ENCODE data around the gene IL36RN.
"Not testable (repeated sequence)": the region's sequence is repeated elsewhere in the genome, so short reads cannot be mapped to it uniquely, and the experiment has no call there.

IL36RN gene

DNA sequence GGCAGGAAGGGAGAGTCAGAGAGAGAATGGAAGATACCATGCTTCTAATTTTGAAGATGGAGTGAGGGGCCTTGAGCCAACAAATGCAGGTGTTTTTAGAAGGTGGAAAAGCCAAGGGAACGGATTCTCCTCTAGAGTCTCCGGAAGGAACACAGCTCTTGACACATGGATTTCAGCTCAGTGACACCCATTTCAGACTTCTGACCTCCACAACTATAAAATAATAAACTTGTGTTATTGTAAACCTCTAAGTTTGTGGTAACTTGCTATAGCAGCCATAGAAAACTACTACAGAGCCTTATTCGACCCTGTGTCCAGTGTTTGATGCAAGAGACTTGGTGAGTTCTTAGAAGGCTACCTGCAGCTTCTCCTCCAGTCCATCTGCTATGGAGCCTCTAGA lies 16.6 kb downstream of the IL36RN start:
- DNase-seq: no peak

DNA sequence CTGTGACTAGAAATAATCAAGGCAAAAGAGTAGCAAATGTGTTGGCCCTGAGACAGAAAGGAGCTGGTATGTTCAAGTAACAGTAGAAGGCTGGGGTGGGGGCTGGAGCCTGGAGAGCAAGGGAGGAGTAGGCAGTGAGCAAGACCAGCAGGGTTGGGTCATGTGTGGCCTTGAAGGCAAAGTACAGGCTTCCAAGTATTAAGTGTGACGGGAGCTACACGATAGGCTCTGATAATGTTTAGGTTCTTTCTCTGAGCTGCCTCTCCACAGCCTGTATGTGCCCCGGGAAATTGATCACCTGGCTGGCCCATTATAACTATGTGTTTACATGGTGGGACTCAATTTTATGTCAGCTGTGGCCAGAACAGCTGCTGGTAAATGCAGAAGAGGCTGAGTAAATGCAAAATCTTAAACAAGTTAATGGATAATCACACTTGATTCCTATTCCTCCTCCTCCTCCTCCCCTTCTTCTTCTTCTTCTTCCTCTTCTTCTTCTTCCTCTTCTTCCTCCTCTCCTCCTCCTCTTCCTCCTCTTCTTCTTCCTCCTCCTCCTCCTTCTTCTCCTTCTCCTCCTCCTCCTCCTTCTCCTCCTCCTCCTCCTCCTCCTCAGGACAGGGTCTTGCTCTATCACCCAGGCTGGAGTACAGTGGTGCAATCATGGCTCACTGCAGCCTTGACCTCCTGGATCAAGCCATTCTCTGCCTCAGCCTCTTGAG lies 18.1 kb downstream of the IL36RN start:
- DNase-seq: no peak

DNA sequence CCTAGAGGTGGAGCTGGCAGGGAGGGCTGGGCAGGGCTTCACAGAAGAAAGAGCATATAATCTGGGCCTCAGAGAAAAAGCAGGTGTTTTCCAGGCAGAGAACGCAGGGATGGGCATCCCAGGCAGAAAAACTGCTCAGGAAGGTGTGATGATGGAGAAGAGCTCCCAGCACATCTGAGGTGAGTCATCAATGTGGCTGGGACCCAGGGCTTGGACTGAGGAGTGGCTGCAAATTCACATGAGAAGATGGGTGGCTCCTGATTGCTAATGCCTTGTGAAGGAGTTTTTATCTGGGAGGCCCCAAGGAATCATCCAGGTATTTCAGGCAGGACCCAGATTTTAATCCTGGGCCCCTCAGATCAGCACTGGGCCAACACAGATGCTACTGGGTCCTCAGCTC lies 18.9 kb downstream of the IL36RN start:
- no peak for DNase-seq

DNA sequence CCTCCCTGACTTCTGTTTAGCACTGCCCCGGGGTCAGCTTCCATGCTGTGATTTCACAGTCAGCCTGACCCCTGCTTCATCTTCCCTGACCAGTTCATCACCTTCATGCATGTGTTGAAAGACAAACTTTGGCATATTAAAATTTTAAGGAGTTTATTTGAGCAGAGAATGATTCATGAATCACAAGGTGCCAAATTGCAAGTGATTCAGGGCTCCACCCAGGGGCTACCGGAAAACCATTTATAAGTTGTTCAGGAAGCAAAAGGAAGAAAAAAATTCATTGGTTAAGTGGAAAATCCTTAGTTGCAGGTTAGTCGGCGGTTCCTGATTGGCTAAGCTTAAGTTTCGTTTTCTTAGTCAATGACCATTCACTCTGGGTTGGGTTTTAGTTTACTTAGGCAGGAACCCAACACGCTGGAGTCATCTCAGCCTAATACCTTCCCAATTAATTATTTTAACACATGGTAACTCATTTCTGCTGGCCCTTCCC lies 19.4 kb downstream of the IL36RN start:
- no peak for DNase-seq

DNA sequence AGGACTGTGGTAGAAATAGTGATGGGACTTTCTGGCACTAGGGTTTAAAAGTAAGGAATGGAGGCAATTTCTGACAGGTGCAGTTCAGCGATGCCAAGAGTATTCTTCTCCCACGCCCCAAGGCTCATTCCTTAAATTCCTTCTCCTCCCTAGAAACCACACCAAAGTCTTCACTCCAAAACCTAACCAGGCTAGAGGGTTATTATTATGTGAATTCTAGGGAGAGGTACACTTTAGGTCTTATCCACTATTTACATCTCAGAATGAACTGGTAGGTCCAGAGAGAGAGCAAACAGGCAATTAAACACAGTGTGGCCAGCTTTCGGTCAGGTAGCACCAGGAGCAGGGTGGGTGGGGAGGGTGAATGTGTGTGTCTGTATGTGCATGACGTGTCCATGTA lies 20.1 kb downstream of the IL36RN start:
- no peak for DNase-seq

DNA sequence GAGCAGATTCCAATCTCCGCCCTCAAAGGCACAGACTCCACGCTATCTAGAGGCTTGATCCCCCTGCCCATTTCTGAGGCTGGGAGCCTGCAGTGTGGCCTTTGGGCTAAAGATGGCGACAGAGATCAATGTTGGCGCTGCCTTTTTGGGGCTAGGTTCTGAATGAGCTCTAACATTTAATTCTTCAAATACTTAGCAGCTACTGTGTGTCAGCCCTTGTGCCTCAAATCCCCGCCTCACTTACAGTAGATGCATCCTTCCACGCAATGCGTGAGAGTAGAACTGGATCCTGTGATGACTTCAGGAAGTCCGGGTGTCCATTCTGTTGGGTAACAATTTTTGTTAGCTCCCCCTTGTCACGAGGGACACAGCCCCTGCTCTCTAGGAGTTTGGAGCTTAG lies 21.1 kb downstream of the IL36RN start:
- DNase-seq: peak; percentile 33

DNA sequence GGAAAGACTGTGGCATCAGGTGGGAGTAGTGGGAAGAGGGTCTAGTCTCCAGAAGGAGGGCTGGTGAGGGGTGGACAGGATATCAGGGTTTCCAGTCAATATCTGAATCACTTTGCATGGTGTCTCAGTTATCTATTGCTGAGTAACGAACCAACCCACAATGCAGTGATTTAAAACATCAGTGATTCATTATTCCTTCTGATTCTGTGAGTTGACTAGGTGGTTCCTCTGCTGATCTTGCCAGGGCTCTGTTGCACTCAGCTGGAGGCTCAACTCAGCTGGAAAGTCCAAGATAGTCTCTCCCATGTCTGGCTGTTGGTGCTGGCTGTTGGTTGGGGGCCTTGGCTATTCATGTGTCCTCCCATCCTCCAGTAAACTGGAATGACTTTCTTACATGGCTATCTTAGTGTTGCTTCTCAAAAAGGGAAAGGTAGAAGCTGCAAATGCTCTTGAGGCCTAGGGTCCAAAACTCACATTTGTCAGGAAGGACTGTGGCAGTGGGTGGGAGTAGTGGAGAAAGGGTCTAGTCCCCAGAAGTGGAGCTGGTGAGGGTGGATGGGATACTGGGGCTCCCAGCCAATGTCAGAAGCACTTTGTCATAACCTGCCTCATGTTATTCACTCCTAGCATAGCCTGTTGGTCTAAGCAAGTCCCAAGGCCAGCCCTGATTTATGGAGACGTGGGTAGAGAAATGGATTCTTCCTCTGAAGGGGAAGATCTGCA lies 22.7 kb downstream of the IL36RN start:
- no peak for DNase-seq

DNA sequence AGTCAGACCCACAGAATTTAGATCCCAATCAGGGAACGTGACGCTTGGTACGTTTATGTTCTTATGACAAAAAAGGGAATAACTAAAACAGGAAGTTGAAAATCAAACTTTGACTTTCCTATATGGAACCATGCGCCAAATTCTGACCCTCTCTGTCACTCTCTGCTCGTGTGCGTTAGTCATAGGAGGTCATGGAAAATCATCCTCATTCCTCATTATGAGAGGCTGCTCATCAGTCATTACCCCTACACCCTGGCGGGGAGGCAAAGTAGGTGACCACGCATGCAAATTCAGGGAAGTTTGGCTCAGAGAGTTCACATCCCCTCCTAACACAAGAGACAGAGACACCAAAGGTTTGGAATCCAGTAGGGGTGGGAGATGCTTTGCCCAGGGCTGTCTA lies 24.3 kb downstream of the IL36RN start:
- no peak for DNase-seq

DNA sequence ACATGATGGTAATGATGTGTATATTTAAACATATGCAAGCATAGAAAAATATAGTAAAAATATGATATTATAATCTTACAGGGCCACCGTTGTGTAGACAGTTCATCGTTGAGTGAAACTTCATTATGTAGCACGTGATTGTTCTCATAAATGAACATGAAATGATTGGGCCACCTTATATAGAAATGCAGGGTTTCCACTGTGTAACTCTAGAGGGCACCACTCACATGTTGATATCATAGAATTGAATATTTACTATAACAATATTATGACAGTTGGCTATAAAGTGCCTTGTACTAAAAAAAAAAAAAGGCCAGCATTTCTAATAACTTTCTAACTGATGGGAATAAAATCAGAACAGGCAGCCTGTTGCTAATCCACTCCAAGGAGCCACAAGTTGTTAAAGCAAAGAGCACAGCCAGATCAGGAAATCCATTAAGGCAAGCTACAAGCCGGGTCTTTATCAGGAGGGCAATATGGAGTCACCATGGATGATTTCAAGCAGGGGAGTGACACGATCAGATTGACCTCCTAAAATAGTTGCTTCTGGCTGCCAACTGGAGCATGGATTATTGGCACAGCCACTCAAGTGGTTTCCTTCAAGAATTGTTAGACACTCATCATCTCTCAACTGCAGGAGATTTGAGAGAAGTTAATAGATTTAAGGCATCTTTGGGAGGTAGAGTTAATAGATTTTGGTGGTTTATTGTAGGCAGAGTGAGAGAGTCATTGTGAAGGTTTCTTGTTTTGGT lies 25.4 kb downstream of the IL36RN start:
- peak; percentile 26 for DNase-seq

DNA sequence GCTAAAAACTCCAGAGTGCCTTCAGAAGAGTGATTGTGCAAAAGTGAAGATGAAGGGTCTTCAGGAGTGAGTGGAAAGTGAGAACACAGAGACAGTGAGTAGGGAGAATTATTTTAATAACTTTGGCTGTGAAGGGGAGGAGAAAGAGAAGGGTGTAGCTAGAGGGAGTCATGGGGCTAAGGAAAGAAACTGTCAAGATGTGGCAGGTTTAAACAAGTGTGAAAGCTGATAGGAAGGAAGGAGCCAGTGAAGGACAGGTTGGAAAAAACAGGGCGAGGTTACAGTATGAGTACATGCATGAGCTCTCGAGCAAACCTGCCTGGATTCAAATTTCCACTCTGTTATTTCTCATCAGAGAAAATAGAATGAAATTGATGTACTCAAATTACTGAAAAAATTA lies 26.5 kb downstream of the IL36RN start:
- no peak for DNase-seq

DNA sequence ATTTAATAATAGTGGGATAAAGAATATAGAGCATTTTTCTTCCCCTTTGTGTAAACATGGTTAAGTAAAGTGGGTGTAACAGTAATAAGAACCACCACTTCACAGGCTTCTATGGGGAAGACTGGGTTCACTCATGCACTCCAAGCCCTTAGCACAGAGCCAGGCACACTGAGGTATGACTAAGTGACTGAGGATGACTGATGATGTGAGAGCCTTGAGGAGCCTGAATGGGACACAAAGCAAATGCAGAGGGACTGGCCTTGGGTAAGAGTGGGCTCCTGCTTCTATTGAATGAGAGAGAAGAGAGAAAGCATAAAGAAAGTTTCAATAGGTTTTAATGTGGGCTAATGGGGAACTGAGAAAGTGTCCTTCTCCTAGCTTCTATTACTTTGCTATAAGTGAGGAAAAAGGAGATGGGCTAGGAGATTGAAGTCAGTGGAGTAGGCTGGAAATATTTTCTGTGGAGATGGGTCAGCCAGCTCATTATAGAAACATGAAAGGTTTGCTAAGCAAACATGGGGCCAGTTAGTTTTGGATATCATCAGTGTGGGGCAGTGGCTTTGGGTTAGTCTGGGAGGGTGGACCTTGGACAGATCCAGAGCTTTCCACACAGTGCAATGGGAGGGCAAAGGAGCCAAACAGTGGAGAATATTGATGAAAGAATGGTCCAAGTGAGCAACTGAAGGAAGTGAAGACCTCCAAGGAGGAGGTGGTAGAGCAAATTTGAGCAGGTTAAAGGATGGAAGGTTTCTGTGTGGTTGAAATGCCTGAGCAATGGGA lies 29.4 kb downstream of the IL36RN start:
- no peak for DNase-seq

DNA sequence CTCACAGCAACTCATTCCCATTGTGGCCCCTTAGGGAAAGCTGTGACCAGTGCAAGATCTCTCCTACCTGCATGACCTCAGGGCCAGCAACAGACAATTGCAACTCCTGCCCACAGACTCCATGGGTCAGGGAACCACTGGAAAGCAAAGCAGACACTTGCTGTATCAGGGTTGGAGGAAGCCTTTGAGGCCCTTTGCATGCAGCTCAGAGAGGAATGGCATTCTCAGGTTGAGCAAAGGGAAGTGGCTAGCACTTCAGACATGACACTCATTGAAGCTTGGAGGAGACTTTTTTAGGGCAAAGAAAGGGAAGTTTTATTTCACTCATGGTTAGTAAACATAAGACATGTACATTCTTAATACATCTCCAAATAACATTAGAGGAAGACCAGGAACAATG lies 30.9 kb downstream of the IL36RN start:
- no peak for DNase-seq

DNA sequence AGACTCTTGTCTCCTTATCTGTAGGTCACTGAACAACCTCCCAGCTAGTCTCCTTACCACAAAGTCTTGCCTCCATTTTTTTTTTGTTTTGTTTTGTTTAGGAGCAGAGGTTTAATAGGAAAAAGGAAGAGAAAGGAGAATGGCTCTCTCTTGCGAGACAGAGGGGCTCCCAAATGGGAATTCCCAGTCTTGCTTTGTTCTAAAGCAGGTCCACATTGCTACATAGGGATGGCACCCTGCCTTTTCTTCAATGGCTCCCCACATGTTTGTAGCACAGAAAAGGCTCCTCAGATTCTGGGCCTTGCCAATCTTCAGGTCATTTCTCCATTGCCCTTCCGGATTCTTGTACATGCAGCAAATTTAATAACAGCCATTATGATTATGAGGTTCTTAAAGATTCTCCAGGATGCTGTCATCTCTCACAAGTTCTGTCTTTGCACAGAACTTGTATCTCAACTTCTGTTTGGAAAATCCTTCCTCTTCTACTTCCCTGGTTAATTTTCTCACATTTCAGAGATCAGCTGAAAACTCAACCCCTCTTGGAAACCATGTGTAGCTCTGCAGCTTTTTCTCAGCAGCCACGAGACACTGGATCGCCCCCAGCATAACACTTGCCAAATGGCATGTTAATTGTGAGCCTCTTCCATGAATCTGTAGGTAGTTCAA lies 32.4 kb downstream of the IL36RN start:
- no peak for DNase-seq

DNA sequence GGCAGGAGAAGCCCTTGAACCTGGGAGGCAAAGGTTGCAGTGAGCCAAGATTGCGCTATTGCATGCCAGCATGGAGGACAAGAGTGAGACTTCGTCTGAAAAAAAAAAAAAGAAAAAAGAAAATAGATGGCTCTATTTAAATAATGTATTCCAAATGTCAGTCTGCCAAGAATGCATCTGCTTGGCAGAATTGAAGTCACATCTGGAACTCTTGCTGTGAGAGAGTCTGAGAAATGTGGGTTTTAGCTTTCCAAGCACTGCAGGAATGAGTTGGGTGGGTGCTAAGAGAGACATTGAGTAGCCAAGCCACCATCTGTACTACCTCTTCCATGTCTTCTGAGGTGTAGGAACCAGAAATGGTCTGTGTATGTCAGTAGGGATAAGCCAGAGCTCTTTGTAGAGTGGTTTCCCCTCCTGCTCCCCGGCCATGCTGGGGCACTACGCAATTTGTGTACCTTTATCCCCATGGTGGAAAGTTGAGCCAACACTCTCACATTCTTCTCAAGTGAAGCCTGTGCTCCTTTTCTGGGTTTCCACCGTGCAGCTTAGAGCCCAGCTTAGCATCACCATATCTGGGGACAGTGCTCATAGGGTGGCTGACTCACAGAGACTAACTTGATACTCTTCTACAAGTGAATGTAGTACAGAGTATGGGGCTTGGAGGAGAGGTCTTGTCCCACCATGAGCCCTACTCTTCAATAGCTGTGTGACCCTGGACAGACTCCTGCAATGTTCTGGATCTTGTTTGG lies 34.0 kb downstream of the IL36RN start:
- no peak for DNase-seq

DNA sequence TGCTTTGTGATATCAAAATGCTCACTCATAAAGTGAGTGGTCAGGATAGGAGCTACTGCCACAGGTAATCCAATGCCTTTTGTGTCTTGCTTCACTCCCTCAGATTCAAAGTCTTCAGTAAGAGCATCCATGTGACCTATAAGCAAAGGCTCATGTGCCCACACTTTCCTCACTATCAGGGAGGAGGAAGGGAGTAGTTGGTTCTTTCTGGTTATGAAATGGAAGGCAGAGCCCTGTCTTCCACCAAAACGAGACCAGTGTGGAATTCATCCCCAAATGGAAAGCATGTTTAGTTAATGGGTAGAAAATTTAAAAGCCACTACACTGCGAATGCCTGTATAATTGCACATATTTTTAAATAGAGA lies 34.6 kb downstream of the IL36RN start:
- no peak for DNase-seq

DNA sequence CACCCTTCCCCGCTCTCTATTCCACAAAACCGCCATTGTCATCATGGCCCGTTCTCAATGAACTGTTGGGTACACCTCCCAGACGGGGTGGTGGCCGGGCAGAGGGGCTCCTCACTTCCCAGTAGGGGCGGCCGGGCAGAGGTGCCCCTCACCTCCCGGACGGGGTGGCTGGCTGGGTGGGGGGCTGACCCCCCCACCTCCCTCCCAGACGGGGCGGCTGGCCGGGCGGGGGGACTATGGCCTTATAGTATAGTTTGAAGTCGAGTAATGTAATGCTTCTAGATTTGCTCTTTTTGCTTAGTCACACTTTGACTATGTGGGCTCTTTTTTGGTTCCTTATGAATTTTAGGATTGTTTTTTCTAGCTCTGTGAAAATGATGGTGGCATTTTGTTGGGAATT lies 37.3 kb downstream of the IL36RN start:
- not testable (repeated sequence) for DNase-seq

DNA sequence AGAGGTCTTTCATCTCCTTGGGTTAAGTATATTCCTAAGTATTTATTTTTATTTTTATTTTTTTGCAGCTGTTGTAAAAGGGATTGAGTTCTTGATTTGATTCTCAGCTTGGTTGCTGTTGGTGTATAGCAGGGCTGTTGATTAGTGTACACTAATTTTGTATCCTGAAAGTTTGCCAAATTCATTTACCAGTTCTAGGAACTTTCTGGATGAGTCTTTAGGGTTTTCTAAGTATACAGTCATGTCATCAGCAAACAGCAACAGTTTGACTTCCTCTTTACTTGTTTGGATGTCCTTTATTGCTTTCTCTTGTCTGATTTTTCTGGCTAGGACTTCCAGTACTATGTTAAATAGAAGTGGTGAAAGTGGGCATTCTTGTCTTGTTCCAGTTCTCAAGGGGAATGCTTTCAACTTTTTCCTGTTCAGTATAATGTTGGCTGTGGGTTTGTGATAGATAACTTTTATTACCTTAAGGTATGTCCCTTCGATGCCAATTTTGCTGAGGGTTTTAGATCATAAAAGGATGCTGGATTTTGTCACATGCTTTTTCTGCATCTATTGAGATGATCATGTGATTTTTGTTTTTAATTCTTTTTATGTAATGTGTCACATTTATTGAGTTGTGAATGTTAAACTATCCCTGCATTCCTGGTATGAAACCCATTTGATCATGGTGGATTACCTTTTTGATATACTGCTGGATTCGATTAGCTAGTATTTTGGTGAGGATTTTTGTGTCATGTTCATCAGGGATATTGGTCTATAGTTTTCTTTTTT lies 38.0 kb downstream of the IL36RN start:
- not testable (repeated sequence) for DNase-seq

DNA sequence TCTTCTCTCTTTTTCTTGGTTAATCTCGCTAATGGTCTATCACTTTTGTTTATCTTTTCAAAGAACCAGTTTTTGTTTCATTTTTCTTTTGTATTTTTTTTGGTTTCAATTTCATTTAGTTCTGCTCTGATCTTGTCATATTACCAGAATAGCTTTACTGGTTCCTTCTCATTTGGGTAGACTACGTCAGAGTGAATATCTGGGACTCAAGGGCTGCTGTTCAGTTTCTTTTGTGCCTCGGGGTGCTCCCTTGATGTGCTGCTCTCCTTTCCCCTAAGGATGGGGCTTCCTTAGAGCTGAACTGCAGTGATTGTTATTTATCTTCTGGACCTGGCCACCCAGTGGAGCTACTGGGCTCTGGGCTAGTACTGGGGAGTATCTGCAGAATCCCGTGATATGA lies 39.0 kb downstream of the IL36RN start:
- DNase-seq: peak; percentile 39

DNA sequence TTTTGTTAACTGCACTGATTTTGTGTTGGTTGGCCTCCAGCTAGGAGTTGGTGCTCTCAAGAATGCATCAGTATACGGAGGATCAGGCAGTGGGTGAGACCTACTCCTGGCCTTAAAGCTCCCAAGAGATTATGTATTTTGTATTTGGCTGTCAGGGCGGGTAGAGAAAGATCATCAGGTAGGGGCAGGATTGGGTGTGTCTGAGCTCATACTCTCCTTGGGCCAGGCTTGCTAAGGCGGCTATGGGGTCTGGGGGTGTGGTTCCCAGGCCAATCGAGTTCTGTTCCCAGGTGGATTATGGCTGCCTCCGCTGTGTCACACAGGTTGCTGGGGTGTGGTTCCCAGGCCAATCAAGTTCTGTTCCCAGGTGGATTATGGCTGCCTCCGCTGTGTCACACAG lies 39.5 kb downstream of the IL36RN start:
- no peak for DNase-seq

DNA sequence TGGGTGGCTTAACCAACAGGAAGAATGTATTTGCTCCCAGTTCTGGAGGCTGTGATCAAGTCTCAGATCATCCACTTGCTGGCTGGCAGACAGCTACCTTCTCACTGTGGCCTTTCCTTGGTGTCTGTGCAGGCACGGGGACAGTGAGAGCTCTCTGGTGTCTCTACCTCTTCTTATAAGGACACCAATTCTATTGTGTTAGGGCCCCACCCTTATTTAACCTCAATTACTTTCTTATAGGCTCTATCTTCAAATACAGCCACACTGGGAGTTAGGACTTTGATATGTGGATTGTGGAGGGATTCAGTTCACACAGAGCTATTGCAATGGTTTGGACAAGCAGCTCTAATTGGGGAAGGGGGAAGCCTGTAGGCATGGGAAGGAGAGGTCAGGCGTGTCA lies 43.1 kb downstream of the IL36RN start:
- no peak for DNase-seq

DNA sequence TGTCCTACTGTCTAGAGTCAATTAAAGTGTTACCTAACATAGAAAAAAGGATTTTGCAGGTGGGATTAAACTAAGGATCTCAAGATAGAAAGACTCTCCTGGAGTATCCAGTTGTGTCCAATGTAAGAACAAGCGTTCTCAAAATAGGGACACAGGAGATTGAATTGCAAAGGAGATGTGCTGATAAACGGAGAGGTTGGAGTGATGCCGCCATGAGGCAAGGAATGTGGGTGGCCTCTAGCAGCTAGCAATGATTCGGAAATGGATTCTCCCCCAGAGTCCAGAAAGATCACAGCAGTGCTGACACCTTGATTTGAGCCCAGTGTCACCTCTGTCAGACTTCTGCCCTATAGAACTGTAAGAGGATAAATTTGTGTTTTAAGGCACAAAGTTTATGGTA lies 44.3 kb downstream of the IL36RN start:
- DNase-seq: no peak
